Hepatocyte (in vitro differentiated cells): ENCODE data around the gene G0S2. TPM values are rescaled to one million over a fixed set of nuclear protein-coding genes. Genes with fewer than 3 reads are reported as not detected.
A peak's percentile ranks its signal among the peaks of the same experiment; 100 is the strongest.

Source experiments
- DNase-seq: peaks from one replicate; pipeline ENCODE4 v3.0.0-alpha.2; 2016; ENCODE audit warnings: low spot score
- H2AFZ ChIP-seq: fragments of 200-600 bp; sonication (generic); 2 replicates; pipeline ENCODE4 v1.6.0; 2016; ENCODE audit warnings: antibody characterized with exemption, mild to moderate bottlenecking
- H3K27ac ChIP-seq: fragments of 200-600 bp; sonication (generic); 2 replicates; pipeline ENCODE4 v1.5.1; 2016; ENCODE audit warnings: mild to moderate bottlenecking
- H3K27me3 ChIP-seq: fragments of 200-600 bp; sonication (generic); 2 replicates; pipeline ENCODE4 v1.6.1; 2016
- H3K36me3 ChIP-seq: fragments of 200-600 bp; sonication (generic); replicated peaks from 2 replicates; pipeline ENCODE4 v1.5.1; 2016; ENCODE audit warnings: low read depth; ENCODE audit not compliant: insufficient read depth
- H3K4me1 ChIP-seq: fragments of 200-600 bp; sonication (generic); 2 replicates; pipeline ENCODE4 v1.5.1; 2016; ENCODE audit warnings: mild to moderate bottlenecking, moderate library complexity; ENCODE audit not compliant: insufficient read depth
- H3K4me2 ChIP-seq: fragments of 200-600 bp; sonication (generic); 2 replicates; pipeline ENCODE4 v1.6.0; 2016
- H3K4me3 ChIP-seq: fragments of 200-600 bp; sonication (generic); 2 replicates; pipeline ENCODE4 v1.5.1; 2016; ENCODE audit warnings: mild to moderate bottlenecking
- H3K79me2 ChIP-seq: fragments of 200-600 bp; sonication (generic); 2 replicates; pipeline ENCODE4 v1.6.0; 2017; ENCODE audit warnings: mild to moderate bottlenecking
- H3K9me2 ChIP-seq: fragments of 200-600 bp; sonication (generic); replicated peaks from 2 replicates; pipeline ENCODE4 v1.6.0; 2017; ENCODE audit warnings: mild to moderate bottlenecking; ENCODE audit not compliant: insufficient read depth
- H3K9me3 ChIP-seq: fragments of 200-600 bp; sonication (generic); 2 replicates; pipeline ENCODE4 v1.5.1; 2016; ENCODE audit warnings: low read depth, mild to moderate bottlenecking
- H4K20me1 ChIP-seq: fragments of 200-600 bp; sonication (generic); 2 replicates; pipeline ENCODE4 v1.6.0; 2016; ENCODE audit warnings: mild to moderate bottlenecking; ENCODE audit not compliant: insufficient read depth, poor library complexity, severe bottlenecking
- CTCF ChIP-seq: fragments of 200-600 bp; sonication (generic); IDR thresholded peaks from 2 replicates; pipeline ENCODE4 v1.5.1; 2016; ENCODE audit warnings: antibody characterized with exemption, mild to moderate bottlenecking; ENCODE audit not compliant: poor library complexity
- EZH2 ChIP-seq: fragments of 200-600 bp; sonication (generic); IDR thresholded peaks from 2 replicates; pipeline ENCODE4 v1.6.1; 2016; ENCODE audit warnings: antibody characterized with exemption, mild to moderate bottlenecking, borderline replicate concordance
- EZH2phosphoT487 ChIP-seq: fragments of 200-600 bp; sonication (generic); IDR thresholded peaks from one replicate; pipeline ENCODE4 v1.6.1; 2018; ENCODE audit warnings: antibody characterized with exemption, mild to moderate bottlenecking, low read depth, moderate library complexity; ENCODE audit not compliant: unreplicated experiment, severe bottlenecking
- WGBS: methylation state at CpG from one replicate; pipeline ENCODE4 v1.1.6; 2016; ENCODE audit warnings: low lambda C conversion rate; ENCODE audit errors: missing lambda C conversion rate; 5-methylcytosine and 5-hydroxymethylcytosine counted together
- polyA plus RNA-seq: library from polyadenylated mRNA; unstranded; fragments of >200 nt; fragmentation: Nextera tagmentation; extraction: Ambion mirVana; gene quantifications from 2 replicates; pipeline ENCODE4 v1.2.1, GENCODE V29; 2016
- total RNA-seq: library from RNA; depleted of rRNA; stranded (reverse); fragments of >200 nt; gene quantifications from 2 replicates; pipeline ENCODE4 v1.2.3, GENCODE V29; 2014

The G0S2 gene
- total and polyA plus RNA-seq, 2 experiments from 2014 or later, result 32.2 to 37.0 TPM

- Histone ChIP-seq H2AFZ (no peak overlapping the region), H3K4me2 (no peak overlapping the region), H3K4me1 (no peaks in the 10 kb centered on the region), H3K27ac (no peak overlapping the region), H3K9me3 (no peaks in the 10 kb centered on the region), H3K27me3 (no peaks in the 10 kb centered on the region), H3K79me2 (no peaks in the 10 kb centered on the region), H3K4me3 (no peak overlapping the region), H3K9me2 (no peaks in the 10 kb centered on the region), H4K20me1 (no peaks in the 10 kb centered on the region), H3K36me3 (no peaks in the 10 kb centered on the region)
- no peak for DNase-seq
- TF ChIP-seq EZH2phosphoT487, result no peak
- TF ChIP-seq EZH2, result no peak
- TF ChIP-seq CTCF, result no peak
- WGBS, result 88% methylated on average over 20 of the region's 20 CpGs
Measured at GRCh38 chr1:209634005-209634737, 41.0 kb upstream of the G0S2 start.

GRCh38 chr1:209635850-209636249 lies 39.4 kb upstream of the G0S2 start:
- TF ChIP-seq CTCF (no peak), EZH2 (no peak), EZH2phosphoT487 (no peak)
- DNase-seq, result no peak
- Histone ChIP-seq H3K27ac (no peak overlapping the region), H3K4me3 (no peak overlapping the region), H2AFZ (no peak overlapping the region), H3K79me2 (no peaks in the 10 kb centered on the region), H3K9me3 (no peaks in the 10 kb centered on the region), H4K20me1 (no peaks in the 10 kb centered on the region), H3K4me2 (no peak overlapping the region), H3K9me2 (no peaks in the 10 kb centered on the region), H3K27me3 (no peaks in the 10 kb centered on the region), H3K36me3 (no peaks in the 10 kb centered on the region), H3K4me1 (no peaks in the 10 kb centered on the region)
- 81% methylated on average over 5 of the region's 5 CpGs for WGBS

GRCh38 chr1:209641832-209642172 lies 33.4 kb upstream of the G0S2 start:
- Histone ChIP-seq H3K27me3 (no peaks in the 10 kb centered on the region), H2AFZ (no peak overlapping the region), H3K4me1 (peaks cover 37% of the 10 kb centered on the region), H4K20me1 (no peaks in the 10 kb centered on the region), H3K9me2 (no peaks in the 10 kb centered on the region), H3K79me2 (peaks cover 8% of the 10 kb centered on the region), H3K27ac (peak overlapping the region; percentile 58), H3K4me3 (no peak overlapping the region), H3K9me3 (no peaks in the 10 kb centered on the region), H3K36me3 (no peaks in the 10 kb centered on the region), H3K4me2 (peak overlapping the region; percentile 16)
- WGBS, result 60% methylated on average over 5 of the region's 5 CpGs
- no peak for DNase-seq
- TF ChIP-seq EZH2phosphoT487 (no peak), EZH2 (no peak), CTCF (no peak)
